HG03066 (cell line): Measurements from ENCODE around the gene GAPVD1.
"Not testable (repeated sequence)": the region's sequence is repeated elsewhere in the genome, so short reads cannot be mapped to it uniquely, and the experiment has no call there.

Experiments used
- ATAC-seq: cut with Tn5 transposase; IDR thresholded peaks from one replicate; pipeline ENCODE4 v1.9.1; 2021; ENCODE audit warnings: low read depth; ENCODE audit not compliant: unreplicated experiment

The GAPVD1 gene

GRCh38 chr9:125296843-125297372 is 35.3 kb downstream of the GAPVD1 start:
- ATAC-seq = no peak

- no peak for ATAC-seq
Observed at GRCh38 chr9:125297917-125298316, 36.3 kb downstream of the GAPVD1 start.

- ATAC-seq = no peak
Observed at GRCh38 chr9:125302241-125302640, 40.6 kb downstream of the GAPVD1 start.

DNA sequence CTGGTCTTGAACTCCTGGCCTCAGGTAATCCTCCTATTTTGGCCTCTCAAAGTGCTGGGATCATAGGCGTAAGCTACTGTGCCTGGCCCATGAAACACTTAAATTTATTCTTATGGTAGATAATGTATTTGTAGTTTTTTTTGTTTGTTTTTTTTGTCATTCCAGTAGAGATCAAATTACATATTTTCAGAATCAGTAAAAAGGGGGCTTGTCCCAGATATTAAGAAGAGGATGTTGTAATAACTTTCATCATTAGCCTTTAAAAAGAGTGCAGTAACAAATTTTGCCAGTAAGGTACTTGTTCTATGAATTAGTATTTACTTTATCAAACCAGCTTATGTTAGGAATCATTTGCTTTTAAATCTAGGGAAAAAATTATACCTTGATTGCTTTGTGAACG is 42.6 kb downstream of the GAPVD1 start:
- ATAC-seq = no peak

- ATAC-seq = no peak
Observed at GRCh38 chr9:125312411-125312810, 50.8 kb downstream of the GAPVD1 start.

DNA sequence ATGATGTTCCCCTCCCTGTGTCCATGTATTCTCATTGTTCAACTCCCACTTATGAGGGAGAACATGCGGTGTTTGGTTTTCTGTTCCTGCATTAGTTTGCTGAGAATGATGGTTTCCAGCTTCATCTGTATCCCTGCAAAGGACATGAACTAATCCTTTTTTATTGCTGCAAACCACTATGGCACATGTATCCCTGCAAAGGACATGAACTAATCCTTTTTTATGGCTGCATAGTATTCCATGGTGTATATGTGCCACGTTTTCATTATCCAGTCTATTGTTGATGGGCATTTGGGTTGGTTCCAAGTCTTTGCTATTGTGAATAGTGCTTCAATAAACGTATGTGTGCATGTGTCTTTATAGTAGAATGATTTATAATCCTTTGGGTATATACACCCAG is 54.7 kb downstream of the GAPVD1 start:
- not testable (repeated sequence) for ATAC-seq

DNA sequence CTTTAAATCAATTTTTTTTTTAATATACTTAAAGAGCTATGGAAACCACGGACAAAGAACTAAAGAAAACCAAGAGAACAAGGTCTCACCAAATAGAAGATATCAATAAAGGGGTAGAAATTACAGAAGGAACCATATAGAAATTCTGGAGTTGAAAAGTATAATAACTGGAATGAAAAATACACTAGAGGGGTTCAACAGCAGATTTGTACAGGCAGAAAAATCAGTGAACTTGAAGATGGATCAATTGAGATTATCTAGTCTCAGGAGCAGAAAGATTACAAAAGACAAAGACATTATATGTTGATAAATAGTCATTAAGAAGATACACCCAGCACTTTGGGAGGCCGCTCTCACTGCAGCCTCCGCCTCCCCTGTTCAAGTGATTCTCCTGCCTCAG is 56.1 kb downstream of the GAPVD1 start:
- ATAC-seq = no peak

DNA sequence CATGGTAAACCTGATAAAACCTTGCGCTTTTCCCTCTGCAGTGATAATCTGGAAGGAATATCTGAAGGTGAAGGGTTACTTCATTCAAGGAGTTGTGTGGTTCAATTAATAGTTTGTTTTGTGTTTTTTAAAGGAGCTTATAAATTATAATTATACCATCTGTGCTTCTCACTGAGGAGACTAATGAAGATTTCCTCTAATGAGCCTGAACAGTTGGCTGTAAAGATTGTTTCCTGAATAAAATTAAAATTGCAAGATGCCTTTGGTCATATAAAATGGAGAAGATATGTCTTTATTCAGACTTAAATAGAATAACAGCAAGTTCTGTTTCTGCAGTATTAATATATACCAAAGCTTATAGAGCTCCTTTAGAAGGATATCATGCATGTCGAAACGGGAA is 59.9 kb downstream of the GAPVD1 start:
- no peak for ATAC-seq

- no peak for ATAC-seq
Observed at GRCh38 chr9:125323615-125324014, 62.0 kb downstream of the GAPVD1 start.

GRCh38 chr9:125325826-125326225 is 64.2 kb downstream of the GAPVD1 start:
- no peak for ATAC-seq

DNA sequence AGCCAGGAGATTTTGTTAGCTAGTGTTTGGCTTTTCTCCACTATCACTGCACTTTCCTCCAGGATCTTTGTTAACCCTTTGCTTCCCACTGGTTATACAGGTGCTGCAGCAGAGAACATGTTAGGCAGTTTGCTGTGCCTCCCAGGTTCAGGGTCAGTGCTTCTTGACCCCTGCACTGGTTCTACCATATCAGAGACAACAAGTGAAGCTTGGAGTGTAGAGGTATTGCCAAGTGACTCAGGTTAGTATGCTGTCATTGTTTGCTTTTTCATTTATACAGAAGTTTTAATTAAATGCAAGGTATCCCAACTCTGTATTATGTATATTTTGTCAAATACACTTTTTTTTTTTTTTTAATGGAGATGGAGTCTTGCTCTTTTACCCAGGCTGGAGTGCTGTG is 68.4 kb downstream of the GAPVD1 start:
- no peak for ATAC-seq

GRCh38 chr9:125330587-125330986 is 69.0 kb downstream of the GAPVD1 start:
- no peak for ATAC-seq

GRCh38 chr9:125332527-125332926 is 70.9 kb downstream of the GAPVD1 start:
- no peak for ATAC-seq

- ATAC-seq = no peak
Observed at GRCh38 chr9:125337236-125337635, 75.6 kb downstream of the GAPVD1 start.

- no peak for ATAC-seq
Observed at GRCh38 chr9:125338929-125339328, 77.3 kb downstream of the GAPVD1 start.

GRCh38 chr9:125341566-125341965 is 79.9 kb downstream of the GAPVD1 start:
- ATAC-seq = no peak

DNA sequence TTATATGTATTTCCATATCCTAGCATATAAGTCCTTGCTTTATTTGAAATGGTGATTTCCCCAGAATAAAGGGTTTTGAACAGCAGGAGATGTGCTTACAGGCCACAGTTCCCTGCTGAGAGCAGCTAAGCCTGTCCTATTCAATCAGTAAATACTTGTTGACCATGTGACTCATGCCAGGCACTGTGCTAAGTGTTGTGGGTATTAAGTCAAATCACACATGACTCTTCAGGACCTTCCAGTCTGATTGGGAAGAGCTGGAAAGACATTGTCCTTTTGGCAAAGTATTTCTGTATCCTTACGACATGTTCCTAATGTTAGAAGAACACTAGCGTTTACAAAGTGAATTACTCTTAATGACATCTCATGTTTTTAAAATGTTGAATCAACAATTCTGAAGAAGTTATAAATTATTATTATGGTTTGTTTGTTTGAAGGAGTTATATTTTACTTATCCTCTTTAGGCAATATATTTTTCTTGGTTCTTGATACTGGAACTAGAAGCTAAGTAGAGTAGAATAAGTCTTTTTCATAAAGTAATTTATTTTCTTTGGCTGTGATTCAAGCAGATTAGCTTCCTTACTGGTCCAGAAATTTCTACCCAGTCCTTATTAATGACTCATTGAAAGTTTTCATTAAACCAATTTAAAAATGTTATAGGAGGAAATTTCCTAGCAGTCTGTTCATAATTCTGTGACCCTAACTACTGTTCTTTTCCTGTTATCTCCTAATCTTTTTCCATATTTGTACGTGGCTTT is 82.1 kb downstream of the GAPVD1 start:
- ATAC-seq = no peak

DNA sequence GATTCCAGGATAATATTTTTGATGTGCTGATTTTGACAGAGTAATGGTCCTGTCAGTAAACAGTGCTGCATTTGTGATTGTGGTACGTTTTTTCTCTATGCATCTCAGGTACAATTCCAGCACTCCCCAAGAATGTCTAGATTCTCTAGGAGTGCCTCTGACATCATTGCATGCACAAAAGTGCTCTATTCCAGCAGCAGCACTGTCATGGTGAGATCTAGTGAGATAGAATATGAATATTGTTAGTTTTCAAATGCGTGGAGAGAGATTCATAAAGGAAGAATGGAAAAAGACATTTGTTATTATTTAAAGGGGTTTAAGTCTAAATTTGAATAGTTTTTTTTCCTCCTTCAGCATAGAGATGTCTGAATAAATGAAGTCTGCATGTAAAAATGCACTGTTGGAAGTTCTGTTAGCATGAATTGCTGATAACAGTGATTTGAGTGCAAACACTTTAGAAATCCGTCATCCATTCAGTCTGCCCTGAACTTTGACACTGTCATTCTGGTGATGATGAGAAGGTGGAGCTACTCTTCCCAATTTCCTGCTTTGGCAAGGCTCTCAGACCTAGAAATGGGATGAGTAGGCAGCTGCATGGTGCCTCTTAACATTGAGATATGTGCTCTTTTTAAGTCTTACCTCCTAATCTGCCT is 84.6 kb downstream of the GAPVD1 start:
- no peak for ATAC-seq

DNA sequence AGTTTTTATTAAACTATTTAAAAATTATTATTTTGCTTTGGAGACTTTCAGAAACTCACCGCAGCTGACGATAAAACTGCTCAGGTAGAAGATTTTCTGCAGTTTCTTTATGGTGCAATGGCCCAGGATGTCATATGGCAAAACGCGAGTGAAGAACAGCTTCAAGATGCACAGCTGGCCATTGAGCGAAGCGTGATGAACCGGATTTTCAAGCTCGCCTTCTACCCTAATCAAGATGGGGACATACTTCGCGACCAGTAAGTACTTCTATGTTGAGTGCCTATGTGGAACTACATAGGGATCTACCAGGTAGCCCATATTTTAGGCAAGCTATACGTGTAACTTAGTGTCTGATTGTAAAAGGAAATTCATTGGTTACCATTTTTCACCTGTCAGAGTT is 94.0 kb downstream of the GAPVD1 start:
- ATAC-seq = no peak

GRCh38 chr9:125356032-125356431 is 94.4 kb downstream of the GAPVD1 start:
- ATAC-seq = no peak

GRCh38 chr9:125359011-125359410 is 97.4 kb downstream of the GAPVD1 start:
- no peak for ATAC-seq

GRCh38 chr9:125360601-125361000 is 99.0 kb downstream of the GAPVD1 start:
- no peak for ATAC-seq
